DMS 273 treated with DMSO at 0.1 percent for 48 hours (cell line): ENCODE data around the gene LIN7A.
"Not testable (repeated sequence)": the region's sequence is repeated elsewhere in the genome, so short reads cannot be mapped to it uniquely, and the experiment has no call there.

Experiments
- DNase-seq: peaks from one replicate; lab custom pipeline; 2025; lab: John Stamatoyannopoulos, UW

The LIN7A gene

DNA sequence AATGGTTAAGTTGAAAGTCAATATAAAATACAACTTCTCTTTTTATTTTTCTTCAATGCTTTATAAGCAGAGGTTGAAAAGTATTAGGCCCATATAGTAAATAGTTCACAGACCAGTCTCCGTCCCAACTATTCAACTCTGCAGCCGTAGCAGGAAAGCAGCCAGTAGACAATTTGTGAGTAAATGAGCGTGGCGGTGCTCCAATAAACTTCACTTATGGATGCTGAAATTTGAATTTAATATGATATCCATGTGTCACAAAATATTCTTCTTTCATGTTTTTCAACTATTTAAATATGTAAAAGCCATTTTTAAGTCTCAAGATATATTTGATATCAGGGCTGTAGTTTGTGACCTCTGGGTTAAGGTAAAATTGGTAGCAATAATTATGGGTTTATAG, 17.7 kb downstream of the LIN7A start:
- no peak for DNase-seq

DNA sequence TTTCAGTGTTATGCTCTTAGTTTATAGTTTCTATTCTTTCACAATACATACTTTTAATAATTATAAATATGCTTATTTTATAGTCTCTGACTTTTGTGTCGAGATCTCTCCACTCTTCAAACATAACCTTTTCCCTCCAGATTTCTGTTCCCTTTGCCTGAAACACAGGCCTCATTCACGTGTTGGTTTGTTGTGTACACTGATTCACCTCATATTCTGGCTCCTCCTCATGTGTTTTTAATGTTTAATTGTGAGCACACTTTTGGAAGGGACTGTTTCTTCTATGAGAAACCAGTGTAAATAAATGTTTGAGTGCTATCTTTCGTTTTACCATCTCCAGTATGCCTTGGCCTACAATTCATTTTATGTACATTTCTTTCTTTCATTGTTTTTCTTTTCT, 20.1 kb downstream of the LIN7A start:
- DNase-seq: no peak

DNA sequence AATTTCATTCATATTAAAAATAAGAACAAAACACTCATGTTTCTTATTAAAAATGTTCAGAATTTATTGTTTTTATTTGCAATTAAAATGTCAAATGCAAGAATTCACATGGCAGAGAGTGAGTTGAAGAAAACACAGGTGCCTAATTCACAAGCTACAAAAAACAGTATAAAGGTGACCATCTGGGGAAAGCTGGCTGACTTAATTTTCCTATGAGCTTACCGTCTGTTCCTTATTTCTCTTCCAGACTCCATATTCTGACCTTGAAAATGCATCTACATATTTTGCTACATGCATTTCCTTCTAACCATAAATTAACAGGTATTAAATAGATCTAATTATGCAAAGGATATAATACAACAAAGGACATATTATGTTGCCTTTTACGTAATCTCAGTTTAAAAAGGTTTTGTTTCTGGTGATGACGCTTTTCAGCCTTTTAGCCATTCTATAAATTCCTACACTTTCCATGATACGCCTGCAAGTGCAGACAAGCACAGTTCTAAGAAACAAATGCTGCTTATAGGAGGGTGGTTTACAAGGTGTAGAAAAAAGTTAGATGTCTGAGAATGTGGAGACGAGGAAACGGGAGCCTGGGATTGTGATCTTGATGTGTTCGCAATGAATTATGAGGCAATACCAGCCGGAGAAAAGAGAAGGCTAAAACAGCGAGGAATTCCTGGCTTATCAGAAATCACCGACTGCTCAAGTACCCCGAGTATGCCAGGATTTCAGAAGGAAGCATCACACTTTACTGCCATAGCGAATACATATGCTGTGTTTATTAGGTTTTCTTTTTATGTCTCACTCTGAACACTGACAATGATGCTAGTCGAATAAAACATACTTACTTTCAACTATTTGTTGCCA, 24.6 kb downstream of the LIN7A start:
- peak; percentile 33 for DNase-seq

DNA sequence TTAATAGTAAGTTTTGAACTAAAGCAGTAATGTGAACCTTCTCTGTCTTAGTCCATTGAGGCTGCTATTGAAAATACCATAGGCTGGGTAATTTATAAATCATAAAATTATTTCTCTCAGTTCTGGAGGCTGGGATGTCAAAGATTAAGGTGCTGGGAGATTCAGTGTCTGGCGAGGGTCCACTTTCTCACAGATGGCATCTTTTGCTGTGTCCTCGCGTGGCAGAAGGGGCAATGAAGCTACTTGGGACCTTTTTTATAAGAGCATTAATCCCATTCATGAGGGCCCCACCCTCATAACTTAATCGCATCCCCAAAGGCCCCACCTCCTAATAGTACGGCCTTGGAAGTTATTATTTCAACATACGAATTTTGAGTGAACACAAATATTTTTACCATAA, 28.4 kb downstream of the LIN7A start:
- DNase-seq: no peak

DNA sequence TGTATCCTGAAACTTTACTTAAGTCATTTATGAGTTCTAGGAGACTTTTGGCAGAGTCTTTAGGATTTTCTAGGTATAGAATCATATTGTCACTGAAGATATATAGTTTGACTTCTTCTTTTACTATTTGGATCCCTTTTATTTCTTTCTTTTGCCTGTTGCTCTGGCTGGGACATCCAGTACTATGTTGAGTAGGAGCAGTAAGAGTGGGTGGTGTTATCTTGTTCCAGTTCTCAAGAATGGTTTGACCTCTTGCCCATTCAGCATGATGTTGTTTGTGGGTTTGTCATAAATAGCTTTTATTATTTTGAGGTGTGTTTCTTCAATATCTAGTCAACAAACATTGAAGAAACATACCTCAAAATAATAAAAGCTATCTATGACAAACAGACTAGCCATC, 35.0 kb downstream of the LIN7A start:
- DNase-seq: no peak

DNA sequence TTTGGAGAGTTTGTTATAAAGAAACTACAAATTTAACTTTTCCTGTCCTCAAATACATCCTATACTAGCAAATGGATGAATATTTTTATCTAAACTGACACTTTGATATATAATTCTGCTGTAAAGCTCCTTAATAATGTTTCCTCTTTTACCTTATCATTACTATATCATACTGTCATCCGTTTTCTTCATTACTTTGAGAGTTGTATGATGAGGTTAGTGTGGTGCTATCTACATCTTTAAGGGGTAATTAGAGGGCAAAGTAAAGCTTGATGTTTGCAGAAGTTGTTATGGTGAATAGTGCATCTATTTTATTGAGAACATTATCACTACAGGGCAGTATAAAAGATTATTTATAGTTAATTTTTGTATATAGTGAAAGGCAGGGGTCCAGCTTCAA, 36.1 kb downstream of the LIN7A start:
- DNase-seq: no peak

DNA sequence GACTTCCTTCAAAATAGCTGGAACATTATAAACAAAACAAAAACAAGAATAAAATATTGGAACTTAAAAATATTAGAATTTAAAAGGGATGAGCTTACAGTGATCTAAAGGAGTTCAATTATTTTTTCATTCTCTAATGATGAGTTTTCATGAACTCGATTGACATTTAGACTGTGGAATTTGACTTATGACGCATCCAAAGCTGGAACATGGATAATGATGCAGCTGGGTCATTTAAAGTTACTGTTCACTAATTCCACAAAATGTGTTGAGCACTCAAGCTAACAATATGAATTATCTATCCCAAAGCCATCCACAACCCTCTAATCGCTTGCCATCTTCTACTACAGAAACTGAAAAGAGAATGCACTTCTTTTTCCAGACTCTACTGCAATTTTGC, 42.5 kb downstream of the LIN7A start:
- DNase-seq: no peak

DNA sequence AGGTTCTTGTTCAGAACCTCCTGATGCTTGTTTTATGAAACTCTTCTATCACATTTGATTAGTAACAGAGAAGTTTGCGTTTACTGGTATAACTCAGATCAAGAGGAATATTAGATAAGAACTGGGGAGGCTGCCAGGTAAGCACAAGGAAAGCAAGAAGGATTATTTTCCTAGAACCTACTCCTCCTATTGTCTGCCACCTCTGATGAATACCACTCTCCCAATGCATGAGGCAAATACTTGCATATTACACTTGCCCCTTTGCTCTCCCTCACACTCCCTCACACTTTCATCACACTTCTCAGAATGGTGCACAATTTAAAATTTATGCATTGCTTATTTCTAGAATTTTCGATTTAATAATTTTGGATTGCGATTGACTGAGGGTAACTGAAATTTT, 43.6 kb downstream of the LIN7A start:
- DNase-seq: no peak

DNA sequence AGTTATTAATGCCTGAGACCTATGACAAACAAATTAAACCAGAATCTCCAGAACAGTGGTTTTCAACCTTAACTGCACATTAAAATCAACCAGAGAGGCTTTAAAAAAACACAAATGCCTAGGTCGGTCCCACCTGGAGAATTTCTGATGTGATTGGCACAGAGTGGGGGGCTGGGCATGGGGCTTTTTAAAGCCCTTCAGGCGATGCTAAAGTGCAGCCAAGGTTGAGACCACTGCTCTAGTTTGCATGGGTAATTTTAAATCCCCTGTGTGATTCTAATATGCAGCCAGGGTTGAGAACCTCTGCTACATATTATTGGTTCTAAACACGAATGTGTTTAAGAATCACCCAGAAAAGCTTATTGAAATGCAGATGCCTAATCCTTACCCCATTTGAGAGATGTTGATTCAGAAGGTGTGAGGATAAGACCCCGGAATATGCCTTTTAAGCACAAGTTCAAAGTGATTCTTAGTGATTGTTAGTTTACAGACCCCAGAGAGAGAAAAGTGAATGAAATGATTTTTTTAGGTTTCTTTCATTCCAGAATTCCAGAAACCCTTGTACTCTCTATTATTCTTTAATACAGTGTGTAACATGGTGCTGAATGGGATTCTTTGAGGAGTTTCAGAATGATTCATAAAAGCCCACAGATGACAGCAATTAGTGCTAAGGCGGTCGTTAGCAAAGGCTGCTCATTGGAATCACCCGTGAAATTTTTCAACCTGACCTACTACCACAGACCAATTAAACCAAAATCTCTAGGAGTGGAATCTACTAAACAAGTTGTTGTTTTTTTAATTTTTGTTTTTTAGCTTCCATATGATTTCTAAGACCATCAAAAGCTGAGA, 44.9 kb downstream of the LIN7A start:
- no peak for DNase-seq

DNA sequence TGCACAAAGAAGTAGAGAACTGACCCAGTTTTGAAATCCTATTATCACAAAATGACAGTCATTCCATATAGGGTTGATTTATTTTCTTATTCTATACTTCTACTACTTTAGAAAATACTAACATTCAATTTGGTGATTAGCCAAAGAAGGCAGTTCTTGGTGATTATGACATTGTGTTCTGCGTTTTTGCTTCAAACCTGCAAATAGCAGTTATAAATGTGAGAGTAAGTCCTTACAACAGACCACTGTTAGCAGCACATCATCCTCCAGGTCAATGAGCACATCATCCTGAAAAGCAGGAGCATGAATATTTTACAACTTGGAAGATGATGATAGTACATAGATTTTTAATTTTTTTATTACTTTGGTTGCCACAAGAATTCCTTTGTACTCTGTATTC, 53.1 kb downstream of the LIN7A start:
- DNase-seq: no peak

DNA sequence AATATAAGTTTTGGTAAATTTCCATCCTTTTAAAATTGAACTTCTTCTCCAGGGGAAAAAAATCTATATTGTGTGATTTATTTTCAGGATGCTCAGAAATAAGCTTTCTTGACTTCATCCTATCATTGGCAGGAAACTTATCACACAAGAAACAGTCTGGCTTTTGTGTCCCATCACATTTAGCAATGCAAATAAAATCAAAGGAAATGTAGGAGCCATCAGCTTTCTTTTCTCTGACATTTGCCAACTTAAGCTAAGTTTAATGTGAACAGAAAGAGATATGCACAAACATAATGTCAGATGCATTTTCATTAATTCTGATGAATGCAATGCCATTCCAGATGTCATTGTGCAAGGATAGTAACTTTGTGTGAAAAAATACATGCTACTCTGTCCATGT, 56.6 kb downstream of the LIN7A start:
- no peak for DNase-seq

DNA sequence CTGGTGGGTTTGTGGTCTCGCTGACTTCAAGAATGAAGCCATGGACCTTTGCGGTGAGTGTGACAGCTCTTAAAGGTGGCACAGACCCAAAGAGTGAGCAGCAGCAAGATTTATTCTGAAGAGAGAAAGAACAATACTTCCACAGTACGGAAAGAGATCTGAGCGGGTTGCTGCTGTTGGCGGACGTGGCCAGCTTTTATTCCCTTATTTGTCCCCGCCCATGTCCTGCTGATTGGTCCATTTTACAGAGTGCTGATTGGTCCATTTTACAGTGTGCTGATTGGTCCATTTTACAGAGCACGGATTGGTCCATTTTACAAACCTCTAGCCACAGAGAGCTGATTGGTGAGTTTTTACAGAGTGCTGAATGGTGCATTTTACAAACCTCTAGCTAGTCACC, 59.3 kb downstream of the LIN7A start:
- DNase-seq: not testable (repeated sequence)

DNA sequence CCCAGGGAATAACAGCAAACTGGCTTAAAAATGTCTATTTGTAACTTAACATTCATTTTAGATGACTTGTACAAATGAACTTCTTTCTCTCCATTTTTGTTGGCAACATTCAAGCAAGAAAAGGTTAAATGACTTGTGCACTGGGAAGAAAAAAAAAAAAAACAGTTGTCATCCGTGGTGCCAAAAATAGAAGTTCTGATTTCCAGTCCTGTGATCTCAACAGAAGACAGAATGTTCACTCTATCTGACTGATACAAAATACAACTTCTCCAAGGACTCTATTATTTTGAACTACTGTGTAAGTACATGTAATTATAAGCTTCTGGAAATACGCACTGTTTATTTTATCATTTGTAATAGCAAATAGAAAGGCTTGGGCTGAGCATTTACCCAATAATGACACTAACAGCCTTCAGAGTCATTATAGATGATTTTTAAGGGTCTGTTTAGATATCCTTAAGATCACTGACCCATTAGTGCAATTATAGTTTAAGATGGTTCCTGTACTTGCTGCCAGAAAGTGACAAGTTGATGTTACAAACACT, 59.9 kb downstream of the LIN7A start:
- DNase-seq: no peak

DNA sequence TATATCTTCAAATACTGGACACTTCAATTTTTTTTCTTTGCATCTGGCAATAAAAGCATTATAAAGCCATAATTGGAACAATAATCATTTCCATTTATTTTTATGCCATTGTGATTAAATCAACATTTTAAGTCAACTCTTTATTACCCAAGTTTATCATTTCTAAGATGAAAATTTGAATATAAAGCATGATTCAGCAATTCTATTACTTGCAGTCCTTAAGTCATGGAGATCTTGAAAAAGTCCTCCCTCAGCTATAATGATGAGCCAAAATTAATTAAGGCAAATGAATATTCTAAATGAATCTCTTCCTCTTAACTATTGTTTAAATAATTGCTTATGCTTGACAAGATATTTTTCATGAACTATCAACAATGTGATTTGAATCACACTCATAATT, 65.7 kb downstream of the LIN7A start:
- DNase-seq: no peak

DNA sequence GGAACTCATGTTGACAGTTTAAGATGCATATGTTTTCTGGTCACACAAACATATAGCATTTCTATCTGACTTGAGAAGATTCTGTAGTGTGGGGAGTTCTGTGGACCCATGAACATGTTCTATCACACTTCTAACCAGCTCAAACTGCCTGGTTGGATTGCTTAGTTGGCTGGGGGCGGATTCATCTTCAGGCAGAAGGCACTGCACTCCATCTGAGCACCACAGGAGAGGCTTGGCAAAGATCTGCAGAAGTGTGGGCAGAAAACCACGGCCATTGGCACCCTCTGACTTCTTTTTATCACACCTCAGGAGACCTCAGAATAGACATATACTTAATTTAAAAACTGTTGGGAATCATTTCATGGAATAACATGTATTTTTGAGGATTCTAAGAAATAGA, 68.5 kb downstream of the LIN7A start:
- no peak for DNase-seq

DNA sequence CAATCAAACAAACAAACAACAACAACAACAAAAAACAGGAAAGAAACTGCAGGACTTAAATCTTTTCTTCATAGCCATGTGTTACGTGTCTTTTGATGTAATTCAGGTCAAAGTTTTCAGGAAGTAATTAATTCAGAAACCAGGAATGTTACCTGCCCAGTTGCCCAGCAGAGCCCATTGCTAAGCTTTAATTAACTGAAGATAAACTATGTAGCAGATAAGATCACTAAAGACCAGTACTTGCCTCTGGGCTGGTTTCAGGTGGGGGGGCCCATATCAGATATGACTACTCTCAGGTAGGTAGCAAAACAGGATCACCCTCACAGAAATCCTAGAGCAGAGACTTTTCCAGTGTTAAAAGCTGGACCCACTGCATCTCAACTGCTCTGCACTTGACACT, 69.2 kb downstream of the LIN7A start:
- DNase-seq: no peak

DNA sequence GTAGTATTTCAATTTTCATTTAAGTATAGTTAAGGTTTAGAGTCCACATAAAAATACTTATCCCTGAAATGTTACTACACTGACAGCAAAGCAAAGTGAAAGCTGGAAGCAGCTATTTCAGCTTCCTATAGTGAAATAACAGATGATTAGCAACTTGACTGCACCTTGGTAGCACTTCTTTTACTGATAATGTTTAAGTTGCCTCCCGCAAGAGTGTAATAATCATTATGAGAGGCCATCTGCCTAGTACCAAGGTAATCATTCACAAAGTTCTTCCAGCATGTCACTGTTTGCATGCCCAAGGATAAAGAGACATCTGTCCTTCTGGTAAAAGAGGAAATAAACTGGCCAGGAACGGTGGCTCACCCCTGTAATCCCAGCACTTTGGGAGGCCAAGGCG, 69.8 kb downstream of the LIN7A start:
- DNase-seq: no peak

DNA sequence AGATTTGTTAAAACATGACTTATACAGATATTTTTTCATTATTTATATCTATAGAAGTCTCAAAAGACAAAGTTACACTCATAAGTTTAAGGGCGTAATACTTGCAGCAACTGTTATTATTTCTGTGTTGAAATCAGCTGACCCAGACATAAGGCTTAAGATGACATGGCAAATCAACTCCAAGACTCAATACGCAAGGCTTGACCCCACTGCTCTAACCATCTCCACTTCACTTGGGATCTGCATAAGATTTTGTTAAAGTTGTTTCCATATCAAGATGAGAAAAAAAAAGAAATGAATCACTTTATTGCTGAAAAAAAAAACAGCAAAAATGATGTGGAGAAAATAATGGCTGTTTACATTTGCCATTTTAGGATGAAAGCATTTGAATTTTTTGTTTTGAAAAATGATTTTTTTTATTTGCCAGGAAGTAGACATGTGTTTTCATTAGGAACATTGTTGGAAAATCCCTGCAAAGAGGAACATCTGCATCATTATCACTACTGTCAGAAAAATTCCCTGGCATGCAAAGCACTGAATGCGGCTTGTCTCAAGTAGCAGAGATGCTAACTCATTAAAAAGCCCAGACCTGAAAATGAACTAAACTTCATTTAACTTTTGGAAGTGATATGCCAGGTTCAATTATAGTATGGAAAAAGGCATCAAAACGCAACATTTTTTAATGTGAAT, 73.5 kb downstream of the LIN7A start:
- no peak for DNase-seq

DNA sequence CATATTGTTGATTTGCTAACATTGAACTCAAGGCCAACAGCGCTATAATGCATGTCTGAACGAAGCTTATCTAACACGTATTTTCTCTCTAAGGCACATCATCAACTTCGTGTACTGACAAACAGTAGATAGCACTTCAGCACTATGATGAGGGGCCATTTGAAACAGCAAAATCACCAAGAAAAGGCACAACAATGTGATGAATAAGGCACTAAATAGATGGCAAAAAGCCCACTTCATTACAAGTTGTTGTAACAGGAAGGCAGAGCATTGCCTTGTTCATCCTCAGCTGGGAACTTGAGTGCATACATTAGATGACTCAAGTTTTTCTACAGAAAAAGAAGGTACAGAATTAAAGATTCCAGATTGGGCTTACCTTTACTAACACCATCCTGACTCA, 75.2 kb downstream of the LIN7A start:
- no peak for DNase-seq

DNA sequence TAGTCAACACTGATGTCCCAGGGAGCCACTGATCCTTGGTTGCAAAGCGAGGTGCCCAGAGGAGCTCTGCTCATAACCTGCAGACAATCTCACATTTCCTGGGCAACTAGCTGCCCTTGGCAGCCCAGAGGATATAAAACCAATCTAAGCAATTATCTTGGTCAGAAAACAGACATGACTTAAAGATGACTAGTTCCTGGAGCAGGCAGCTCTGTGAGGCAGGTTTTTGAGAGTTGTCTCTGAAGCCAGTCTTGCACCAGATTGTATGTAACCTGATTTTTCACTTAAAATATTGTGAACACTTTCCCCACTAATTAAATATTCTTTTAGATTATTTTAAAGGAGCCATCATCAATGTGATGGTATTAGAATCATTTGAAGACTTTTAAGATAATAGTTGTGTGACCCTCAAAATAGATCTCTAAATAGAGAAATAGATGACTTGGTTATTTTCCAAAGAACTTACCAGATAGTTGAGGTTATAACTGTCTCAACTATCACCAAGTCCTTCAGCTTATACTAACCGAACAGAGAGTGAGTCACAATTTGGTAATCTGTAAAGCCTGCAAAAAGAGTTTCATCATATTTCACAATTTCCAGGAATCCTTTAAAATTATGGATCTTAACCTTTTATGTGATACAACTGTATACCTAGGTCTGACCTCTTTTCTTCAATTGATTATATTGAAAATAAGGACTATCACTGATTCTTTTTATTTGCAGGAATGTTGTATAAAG, 75.9 kb downstream of the LIN7A start:
- DNase-seq: no peak

DNA sequence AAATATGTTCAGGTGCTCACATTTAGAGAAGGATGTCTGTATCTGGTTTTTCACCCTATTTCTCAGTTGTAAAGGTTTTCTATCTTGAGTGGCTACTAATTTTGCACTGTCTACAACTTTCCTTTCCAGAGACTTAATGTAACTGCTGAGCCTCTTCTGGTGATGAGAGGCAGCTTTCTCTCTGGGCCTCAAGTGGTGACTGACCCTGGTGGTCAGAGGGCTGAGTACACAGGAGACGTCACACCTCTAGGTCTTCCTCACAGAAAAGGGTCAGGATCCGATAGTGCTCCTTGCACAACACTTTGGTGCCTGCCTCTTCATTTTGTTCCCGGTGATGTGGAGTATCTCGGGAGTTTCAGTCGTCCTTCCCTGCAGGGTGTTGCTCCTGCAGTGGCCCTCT, 76.8 kb downstream of the LIN7A start:
- no peak for DNase-seq

DNA sequence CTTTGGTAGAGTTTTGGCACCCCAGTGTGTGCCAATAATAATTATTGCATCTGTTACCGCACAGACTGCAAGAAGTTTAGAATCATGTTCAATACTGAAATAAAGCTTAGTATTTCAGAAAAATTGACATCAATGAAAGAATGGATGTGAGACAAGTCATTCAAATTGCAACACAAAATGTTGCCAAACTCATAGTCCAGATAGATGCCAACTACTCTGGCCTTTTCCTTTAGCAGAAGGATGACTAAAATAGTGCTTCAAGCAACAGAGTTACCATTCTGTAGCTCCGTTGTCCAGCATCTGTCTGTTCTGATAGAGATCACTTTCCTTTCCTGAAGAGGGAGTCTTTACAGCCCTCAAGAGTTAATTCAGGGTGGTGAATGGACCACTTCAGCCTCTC, 77.5 kb downstream of the LIN7A start:
- DNase-seq: no peak
